HL-60 (cell line): ENCODE measurements around the gene MYL2.

ENCODE experiments used
- DNase-seq, 2 experiments: peaks; one replicate each; pipeline ENCODE4 v3.0.0-alpha.2; 2010 to 2020; ENCODE audit warnings: low read depth in 1 of 2, low spot score in 1 of 2
- H3K27ac ChIP-seq: fragments of 250-450 bp; sonication (Bioruptor Pico); replicated peaks from 2 replicates; pipeline ENCODE4 v1.5.1; 2020; ENCODE audit warnings: mild to moderate bottlenecking, moderate library complexity
- H3K27me3 ChIP-seq: fragments of 250-450 bp; sonication (Bioruptor Pico); 2 replicates; pipeline ENCODE4 v1.5.1; 2021; ENCODE audit warnings: mild to moderate bottlenecking, moderate library complexity; ENCODE audit not compliant: insufficient read depth, poor library complexity, severe bottlenecking
- H3K4me3 ChIP-seq: replicated peaks from 2 replicates; pipeline ENCODE4 v1.5.1; 2011; ENCODE audit warnings: mild to moderate bottlenecking, control low read depth, low read length; ENCODE audit not compliant: insufficient read depth
- GABPA ChIP-seq: IDR thresholded peaks from 2 replicates; pipeline ENCODE4 v1.6.1; 2012; ENCODE audit warnings: low read depth
- POLR2AphosphoS5 ChIP-seq: IDR thresholded peaks from 2 replicates; pipeline ENCODE4 v1.6.1; 2012; ENCODE audit warnings: low read depth
- SPI1 ChIP-seq: IDR thresholded peaks from 2 replicates; pipeline ENCODE4 v1.6.1; 2012; ENCODE audit warnings: low read depth, mild to moderate bottlenecking, borderline replicate concordance
- TF ChIP-seq, protein P1 (sequence below): IDR thresholded peaks from one replicate; pipeline ENCODE4 v1.5.1; 2011; ENCODE audit warnings: low read length, control low read depth, inconsistent platforms; ENCODE audit not compliant: insufficient read depth
- TF ChIP-seq, protein P2 (sequence below): IDR thresholded peaks from 2 replicates; pipeline ENCODE4 v1.6.1; 2012; ENCODE audit warnings: low read depth; ENCODE audit not compliant: insufficient replicate concordance

The MYL2 gene

DNA sequence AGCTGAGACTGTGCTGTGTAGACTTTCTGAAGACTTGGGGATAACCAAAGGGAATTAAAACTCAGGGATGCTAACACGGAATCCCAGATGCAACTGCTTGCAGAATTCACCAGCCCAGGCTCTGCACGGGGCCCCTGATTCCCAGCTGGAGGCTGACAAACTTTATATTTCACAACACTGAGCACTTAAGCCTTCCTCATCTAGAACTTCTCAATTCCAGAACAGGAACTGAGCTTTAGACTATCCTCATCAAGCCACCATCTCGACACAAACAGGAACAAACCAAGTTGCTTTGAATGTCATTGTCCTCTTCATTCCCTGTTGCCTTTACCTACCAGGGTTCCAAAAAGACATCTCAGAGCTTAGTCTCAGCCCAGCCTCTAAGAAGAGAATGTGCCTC lies 51.4 kb downstream of the MYL2 start:
- Histone ChIP-seq H3K4me3 (no peak overlapping the region), H3K27ac (peak overlapping the region; percentile 55), H3K27me3 (no peaks in the 10 kb centered on the region)
- TF ChIP-seq POLR2AphosphoS5 (0 out of 2 replicates have a peak, but pooled peaks have one; percentile 24), SPI1 (peak; percentile 92)
- TF ChIP-seq, protein P1, sequence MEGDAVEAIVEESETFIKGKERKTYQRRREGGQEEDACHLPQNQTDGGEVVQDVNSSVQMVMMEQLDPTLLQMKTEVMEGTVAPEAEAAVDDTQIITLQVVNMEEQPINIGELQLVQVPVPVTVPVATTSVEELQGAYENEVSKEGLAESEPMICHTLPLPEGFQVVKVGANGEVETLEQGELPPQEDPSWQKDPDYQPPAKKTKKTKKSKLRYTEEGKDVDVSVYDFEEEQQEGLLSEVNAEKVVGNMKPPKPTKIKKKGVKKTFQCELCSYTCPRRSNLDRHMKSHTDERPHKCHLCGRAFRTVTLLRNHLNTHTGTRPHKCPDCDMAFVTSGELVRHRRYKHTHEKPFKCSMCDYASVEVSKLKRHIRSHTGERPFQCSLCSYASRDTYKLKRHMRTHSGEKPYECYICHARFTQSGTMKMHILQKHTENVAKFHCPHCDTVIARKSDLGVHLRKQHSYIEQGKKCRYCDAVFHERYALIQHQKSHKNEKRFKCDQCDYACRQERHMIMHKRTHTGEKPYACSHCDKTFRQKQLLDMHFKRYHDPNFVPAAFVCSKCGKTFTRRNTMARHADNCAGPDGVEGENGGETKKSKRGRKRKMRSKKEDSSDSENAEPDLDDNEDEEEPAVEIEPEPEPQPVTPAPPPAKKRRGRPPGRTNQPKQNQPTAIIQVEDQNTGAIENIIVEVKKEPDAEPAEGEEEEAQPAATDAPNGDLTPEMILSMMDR = no peak
- DNase-seq = peak; percentile 73 to 76

DNA sequence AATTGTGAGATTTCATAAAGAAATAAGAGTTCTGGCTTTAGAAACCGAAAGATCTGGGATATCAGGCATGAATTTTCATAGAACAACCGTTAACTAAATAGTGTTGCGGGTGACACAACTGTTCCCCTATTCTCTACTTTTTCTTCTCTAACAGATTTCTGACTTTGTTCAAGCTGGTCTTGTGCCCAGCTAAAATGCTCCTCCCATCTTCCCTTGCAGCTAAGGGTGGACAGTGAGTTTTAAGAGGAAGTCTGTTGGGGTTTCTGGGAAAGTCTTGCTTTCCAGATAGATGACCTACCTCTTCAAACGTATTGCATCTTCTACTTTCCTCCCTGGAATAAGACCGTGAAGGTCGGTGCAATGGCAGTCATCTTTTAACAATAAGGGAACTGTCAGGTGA lies 54.9 kb downstream of the MYL2 start:
- H3K27me3 ChIP-seq = no peaks in the 10 kb centered on the region
- H3K4me3 ChIP-seq = no peak overlapping the region
- no peak overlapping the region for H3K27ac ChIP-seq
- DNase-seq = no peak
- TF ChIP-seq SPI1 (no peak), GABPA (no peak), POLR2AphosphoS5 (no peak)
- TF ChIP-seq, protein P2, sequence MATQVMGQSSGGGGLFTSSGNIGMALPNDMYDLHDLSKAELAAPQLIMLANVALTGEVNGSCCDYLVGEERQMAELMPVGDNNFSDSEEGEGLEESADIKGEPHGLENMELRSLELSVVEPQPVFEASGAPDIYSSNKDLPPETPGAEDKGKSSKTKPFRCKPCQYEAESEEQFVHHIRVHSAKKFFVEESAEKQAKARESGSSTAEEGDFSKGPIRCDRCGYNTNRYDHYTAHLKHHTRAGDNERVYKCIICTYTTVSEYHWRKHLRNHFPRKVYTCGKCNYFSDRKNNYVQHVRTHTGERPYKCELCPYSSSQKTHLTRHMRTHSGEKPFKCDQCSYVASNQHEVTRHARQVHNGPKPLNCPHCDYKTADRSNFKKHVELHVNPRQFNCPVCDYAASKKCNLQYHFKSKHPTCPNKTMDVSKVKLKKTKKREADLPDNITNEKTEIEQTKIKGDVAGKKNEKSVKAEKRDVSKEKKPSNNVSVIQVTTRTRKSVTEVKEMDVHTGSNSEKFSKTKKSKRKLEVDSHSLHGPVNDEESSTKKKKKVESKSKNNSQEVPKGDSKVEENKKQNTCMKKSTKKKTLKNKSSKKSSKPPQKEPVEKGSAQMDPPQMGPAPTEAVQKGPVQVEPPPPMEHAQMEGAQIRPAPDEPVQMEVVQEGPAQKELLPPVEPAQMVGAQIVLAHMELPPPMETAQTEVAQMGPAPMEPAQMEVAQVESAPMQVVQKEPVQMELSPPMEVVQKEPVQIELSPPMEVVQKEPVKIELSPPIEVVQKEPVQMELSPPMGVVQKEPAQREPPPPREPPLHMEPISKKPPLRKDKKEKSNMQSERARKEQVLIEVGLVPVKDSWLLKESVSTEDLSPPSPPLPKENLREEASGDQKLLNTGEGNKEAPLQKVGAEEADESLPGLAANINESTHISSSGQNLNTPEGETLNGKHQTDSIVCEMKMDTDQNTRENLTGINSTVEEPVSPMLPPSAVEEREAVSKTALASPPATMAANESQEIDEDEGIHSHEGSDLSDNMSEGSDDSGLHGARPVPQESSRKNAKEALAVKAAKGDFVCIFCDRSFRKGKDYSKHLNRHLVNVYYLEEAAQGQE = no peak
- TF ChIP-seq, protein P1 = no peak

- no peaks in the 10 kb centered on the region for H3K27me3 ChIP-seq
- no peak overlapping the region for H3K4me3 ChIP-seq
- no peak for DNase-seq
- TF ChIP-seq GABPA (no peak), SPI1 (no peak), POLR2AphosphoS5 (no peak)
- TF ChIP-seq, protein P2 = no peak
- TF ChIP-seq, protein P1 = no peak
- no peak overlapping the region for H3K27ac ChIP-seq
Observed at GRCh38 chr12:110863161-110863560, 57.2 kb downstream of the MYL2 start.

GRCh38 chr12:110862329-110862728 lies 58.0 kb downstream of the MYL2 start:
- no peak for TF ChIP-seq GABPA
- no peak for TF ChIP-seq SPI1
- no peak for TF ChIP-seq POLR2AphosphoS5
- TF ChIP-seq, protein P2 = no peak
- TF ChIP-seq, protein P1 = no peak
- Histone ChIP-seq H3K27ac (no peak overlapping the region), H3K27me3 (no peaks in the 10 kb centered on the region), H3K4me3 (no peak overlapping the region)
- DNase-seq = no peak
